ENCODE data around the gene PTMS. TPM values are rescaled to one million over a fixed set of nuclear protein-coding genes. Genes with fewer than 3 reads are reported as not detected.

Gene PTMS
- total and polyA plus RNA-seq, 2 of the 13 experiments (the other 11 are each of a cell fraction or from before 2014, with no cell fraction given), result 40.5 to 82.4 TPM

DNA sequence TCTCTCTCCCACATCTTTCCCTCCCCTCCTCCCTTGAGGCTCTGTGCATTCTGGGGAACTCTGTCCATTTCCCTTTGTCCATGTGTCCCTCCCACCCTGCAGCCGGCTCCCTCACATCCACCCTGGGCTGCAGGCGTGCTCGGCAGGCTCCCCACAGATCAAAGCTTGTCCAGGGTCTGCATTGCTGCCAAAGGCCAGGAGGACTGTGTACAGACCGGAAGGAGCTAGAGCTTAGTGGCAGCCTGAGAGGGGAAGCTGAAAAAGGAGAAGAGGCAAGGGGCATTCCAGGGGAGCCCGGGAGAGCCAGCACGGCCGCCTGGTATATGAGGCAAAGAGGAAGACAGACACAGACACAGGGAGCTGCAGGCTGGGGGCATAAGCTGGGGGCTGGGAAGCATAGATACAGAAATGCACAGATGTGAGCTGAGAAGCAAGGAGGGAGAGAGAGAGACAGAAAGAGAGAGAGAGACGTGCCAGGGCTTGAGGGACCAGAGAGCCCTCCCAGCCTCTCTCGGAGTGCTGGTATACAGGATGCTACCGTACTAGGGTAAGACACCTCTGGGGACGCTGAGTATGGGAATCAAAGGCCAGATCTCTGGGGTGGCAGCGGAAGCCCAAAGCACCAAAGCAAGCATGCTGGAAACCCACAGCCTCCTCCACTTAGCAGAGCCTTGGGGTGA is 26.5 kb downstream of the PTMS start (continued):
- TF ChIP-seq, protein P1, sequence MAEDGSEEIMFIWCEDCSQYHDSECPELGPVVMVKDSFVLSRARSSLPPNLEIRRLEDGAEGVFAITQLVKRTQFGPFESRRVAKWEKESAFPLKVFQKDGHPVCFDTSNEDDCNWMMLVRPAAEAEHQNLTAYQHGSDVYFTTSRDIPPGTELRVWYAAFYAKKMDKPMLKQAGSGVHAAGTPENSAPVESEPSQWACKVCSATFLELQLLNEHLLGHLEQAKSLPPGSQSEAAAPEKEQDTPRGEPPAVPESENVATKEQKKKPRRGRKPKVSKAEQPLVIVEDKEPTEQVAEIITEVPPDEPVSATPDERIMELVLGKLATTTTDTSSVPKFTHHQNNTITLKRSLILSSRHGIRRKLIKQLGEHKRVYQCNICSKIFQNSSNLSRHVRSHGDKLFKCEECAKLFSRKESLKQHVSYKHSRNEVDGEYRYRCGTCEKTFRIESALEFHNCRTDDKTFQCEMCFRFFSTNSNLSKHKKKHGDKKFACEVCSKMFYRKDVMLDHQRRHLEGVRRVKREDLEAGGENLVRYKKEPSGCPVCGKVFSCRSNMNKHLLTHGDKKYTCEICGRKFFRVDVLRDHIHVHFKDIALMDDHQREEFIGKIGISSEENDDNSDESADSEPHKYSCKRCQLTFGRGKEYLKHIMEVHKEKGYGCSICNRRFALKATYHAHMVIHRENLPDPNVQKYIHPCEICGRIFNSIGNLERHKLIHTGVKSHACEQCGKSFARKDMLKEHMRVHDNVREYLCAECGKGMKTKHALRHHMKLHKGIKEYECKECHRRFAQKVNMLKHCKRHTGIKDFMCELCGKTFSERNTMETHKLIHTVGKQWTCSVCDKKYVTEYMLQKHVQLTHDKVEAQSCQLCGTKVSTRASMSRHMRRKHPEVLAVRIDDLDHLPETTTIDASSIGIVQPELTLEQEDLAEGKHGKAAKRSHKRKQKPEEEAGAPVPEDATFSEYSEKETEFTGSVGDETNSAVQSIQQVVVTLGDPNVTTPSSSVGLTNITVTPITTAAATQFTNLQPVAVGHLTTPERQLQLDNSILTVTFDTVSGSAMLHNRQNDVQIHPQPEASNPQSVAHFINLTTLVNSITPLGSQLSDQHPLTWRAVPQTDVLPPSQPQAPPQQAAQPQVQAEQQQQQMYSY (CRISPR knock-in tag; IDR thresholded peaks at IDR 0.05), result no peak
- TF ChIP-seq ZNF367 (CRISPR knock-in tag; IDR thresholded peaks at IDR 0.05; ENCODE audit: borderline replicate concordance) (no peak), ZSCAN9 (CRISPR knock-in tag; IDR thresholded peaks at IDR 0.05; ENCODE audit: borderline replicate concordance) (no peak; the same call in 1 of the 2 replicates)
- TF ChIP-seq, protein P2, sequence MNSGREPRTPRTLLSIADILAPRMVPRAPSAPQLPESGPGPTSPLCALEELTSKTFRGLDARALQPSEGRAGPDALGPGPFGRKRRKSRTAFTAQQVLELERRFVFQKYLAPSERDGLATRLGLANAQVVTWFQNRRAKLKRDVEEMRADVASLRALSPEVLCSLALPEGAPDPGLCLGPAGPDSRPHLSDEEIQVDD (CRISPR knock-in tag; IDR thresholded peaks at IDR 0.05; ENCODE audit: borderline replicate concordance), result no peak

DNA sequence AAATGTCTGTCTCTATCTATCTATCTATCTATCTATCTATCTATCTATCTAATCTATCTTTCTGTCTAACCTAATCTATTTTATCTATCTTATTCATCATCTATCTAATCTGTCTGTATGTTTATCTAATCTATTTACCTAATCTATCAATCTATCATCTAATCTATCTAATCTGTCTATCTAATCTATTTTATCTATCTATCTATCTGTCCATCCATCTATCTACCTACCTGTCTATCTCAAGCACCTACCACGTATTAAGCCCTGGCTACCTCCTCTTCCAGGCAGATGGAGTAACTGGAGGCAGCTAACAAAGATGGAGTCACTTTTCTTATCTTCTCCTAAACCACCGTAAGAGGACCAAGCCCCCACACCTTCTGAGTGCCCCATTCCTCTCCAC is 28.9 kb downstream of the PTMS start:
- intact Hi-C loops (cut with micrococcal nuclease; ENCODE audit: unreplicated experiment), result no loop called here
- no peak for FAIRE-seq
- H3K4me1 ChIP-seq (ENCODE audit: insufficient read depth, low read length), result peaks cover 61% of the 10 kb centered on the region
- ChIA-PET CTCF (ENCODE audit: low intra/inter-chr PET ratio, low total read pairs) (no interaction called here), POLR2A (no interaction called here)
- TF ChIP-seq RBM22 (optimal IDR thresholded peaks at IDR 0.05; ENCODE audit: low read length) (no peak), MXD4 (CRISPR knock-in tag; IDR thresholded peaks at IDR 0.05) (no peak), TBX3 (IDR thresholded peaks at IDR 0.05; ENCODE audit: borderline replicate concordance) (no peak), SRSF1 (optimal IDR thresholded peaks at IDR 0.05; ENCODE audit: low read depth, low read length) (no peak)
- TF ChIP-seq, protein P3, sequence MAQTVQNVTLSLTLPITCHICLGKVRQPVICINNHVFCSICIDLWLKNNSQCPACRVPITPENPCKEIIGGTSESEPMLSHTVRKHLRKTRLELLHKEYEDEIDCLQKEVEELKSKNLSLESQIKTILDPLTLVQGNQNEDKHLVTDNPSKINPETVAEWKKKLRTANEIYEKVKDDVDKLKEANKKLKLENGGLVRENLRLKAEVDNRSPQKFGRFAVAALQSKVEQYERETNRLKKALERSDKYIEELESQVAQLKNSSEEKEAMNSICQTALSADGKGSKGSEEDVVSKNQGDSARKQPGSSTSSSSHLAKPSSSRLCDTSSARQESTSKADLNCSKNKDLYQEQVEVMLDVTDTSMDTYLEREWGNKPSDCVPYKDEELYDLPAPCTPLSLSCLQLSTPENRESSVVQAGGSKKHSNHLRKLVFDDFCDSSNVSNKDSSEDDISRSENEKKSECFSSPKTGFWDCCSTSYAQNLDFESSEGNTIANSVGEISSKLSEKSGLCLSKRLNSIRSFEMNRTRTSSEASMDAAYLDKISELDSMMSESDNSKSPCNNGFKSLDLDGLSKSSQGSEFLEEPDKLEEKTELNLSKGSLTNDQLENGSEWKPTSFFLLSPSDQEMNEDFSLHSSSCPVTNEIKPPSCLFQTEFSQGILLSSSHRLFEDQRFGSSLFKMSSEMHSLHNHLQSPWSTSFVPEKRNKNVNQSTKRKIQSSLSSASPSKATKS (CRISPR knock-in tag; IDR thresholded peaks at IDR 0.05), result no peak
- H3K4me3 ChIP-seq (replicated peaks in 1 of 3; ENCODE audit: insufficient read depth in 1 of 3, low read depth in 2 of 3, low read length in 3 of 3), result no peak overlapping the region
- no peak overlapping the region for H3K4me2 ChIP-seq (ENCODE audit: low read depth, low read length)
- WGBS (ENCODE audit: low lambda C conversion rate), result 95% methylated on average over 2 of the region's 2 CpGs
- no peaks in the 10 kb centered on the region for H3K36me3 ChIP-seq (replicated peaks in 1 of 2; ENCODE audit: control insufficient read depth in 1 of 2, insufficient read depth in 2 of 2, low read length in 2 of 2)
- no peaks in the 10 kb centered on the region for H4K20me1 ChIP-seq (ENCODE audit: insufficient read depth, low read length)
- BruUV-seq (replicated peaks), result no TSS peak
- no peak overlapping the region for H3K9ac ChIP-seq (ENCODE audit: insufficient read depth, low read depth, low read length)
- no peak overlapping the region for H2AFZ ChIP-seq (ENCODE audit: low read length)
- no peaks in the 10 kb centered on the region for H3K9me3 ChIP-seq (ENCODE audit: low read length)
- ATAC-seq, result no peak
- no peak for DNase-seq (ENCODE audit: low spot score)
- no peak overlapping the region for H3K27ac ChIP-seq (ENCODE audit: extremely low read length, insufficient read depth, low read length)
- no peaks in the 10 kb centered on the region for H3K27me3 ChIP-seq (ENCODE audit: control insufficient read depth in 1 of 2, insufficient read depth in 2 of 2, low read length in 2 of 2)
- no peaks in the 10 kb centered on the region for H3K79me2 ChIP-seq (ENCODE audit: insufficient read depth, low read length)
- in situ Hi-C loops (cut with HindIII; ENCODE audit: extremely low pct_ligation_motif_present, low pct_unique_long_range_greater_than_20kb), result no loop called here

All from HepG2 (cell line).